Measurements from ENCODE around the gene PTH1R.

DNA sequence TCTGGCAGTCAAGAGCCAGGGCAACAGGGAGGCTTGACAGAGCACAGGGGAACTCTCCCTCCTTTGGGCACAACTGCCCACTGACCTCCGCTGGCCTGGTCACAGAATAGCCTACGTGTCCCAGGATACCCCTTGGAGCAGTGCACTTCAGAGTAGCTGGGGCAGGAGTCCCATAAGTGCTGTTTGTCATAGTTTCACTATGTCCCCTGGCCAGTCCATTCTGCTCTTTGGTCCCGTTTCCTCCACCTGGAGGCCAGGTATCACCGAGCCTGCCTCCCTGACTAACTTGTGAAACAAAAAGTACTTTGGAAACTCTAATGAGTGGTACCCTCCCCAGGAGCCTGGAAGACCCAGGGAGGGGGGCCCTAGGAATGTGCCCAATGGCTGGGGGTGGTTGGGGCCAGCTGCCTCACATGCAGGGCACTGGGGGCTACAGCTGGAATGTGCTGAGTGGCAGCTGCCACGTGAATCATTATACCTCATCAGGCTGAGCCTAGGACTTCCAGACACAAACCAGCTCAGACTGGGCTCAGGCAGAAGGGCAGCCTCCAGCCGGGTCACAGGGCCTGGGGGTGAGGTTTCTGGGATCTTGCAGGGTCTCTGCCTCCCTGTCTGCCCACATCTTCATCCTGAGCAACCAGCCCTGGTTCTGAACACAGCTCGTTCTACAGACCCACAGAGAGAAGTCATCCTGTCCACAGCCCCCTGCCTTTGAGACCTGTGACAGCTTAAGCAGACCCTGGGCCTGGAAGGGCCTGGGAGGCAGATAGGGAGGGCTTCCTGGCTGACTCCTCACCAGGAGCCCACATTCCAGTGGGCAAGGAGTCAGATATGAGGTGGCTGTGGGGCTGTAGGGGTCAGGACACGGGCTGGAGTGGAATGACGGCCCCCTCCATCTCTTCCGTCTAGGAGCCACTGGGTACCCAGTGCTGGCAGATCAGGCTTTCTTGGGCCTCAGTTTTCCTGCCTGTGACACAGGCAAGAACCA, 914 bp upstream of the PTH1R start:
- TF ChIP-seq POLR2A (IDR thresholded peaks at IDR 0.05) (no peak), CTCF (IDR thresholded peaks at IDR 0.05) (no peak)

All from esophagus squamous epithelium (tissue), 4 donors.